IMR-90 (cell line): Measurements from ENCODE around the gene ZNF385B.

Experiments
- CEBPB ChIP-seq: IDR thresholded peaks from 2 replicates; pipeline ENCODE4 v1.6.1; 2012; ENCODE audit warnings: low read depth, low read length, improper control_type of control experiment
- RCOR1 ChIP-seq: IDR thresholded peaks from 2 replicates; pipeline ENCODE4 v1.6.1; 2012; ENCODE audit warnings: mild to moderate bottlenecking, low read length, improper control_type of control experiment; ENCODE audit not compliant: insufficient replicate concordance

- no peak for TF ChIP-seq CEBPB
- no peak for TF ChIP-seq RCOR1
Observed at GRCh38 chr2:179764710-179765109, 96.7 kb downstream of the ZNF385B start.
